A549 treated with AZD9567 at 1 μM for 4 hours (cell line): Measurements from ENCODE around the gene PUS10. TPM values are rescaled to one million over a fixed set of nuclear protein-coding genes. Genes with fewer than 3 reads are reported as not detected.

Experiments used
- total RNA-seq: library from RNA; stranded (reverse); fragments of 200-300 nt; extraction: Qiagen RNA extraction; gene quantifications from 5 replicates; pipeline ENCODE4 v1.2.3, GENCODE V29; 2022; ENCODE audit not compliant: insufficient read depth

The PUS10 gene, protein sequence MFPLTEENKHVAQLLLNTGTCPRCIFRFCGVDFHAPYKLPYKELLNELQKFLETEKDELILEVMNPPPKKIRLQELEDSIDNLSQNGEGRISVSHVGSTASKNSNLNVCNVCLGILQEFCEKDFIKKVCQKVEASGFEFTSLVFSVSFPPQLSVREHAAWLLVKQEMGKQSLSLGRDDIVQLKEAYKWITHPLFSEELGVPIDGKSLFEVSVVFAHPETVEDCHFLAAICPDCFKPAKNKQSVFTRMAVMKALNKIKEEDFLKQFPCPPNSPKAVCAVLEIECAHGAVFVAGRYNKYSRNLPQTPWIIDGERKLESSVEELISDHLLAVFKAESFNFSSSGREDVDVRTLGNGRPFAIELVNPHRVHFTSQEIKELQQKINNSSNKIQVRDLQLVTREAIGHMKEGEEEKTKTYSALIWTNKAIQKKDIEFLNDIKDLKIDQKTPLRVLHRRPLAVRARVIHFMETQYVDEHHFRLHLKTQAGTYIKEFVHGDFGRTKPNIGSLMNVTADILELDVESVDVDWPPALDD
- 2.2 to 4.1 TPM (median 2.8 TPM) in 5 replicates for total RNA-seq

DNA sequence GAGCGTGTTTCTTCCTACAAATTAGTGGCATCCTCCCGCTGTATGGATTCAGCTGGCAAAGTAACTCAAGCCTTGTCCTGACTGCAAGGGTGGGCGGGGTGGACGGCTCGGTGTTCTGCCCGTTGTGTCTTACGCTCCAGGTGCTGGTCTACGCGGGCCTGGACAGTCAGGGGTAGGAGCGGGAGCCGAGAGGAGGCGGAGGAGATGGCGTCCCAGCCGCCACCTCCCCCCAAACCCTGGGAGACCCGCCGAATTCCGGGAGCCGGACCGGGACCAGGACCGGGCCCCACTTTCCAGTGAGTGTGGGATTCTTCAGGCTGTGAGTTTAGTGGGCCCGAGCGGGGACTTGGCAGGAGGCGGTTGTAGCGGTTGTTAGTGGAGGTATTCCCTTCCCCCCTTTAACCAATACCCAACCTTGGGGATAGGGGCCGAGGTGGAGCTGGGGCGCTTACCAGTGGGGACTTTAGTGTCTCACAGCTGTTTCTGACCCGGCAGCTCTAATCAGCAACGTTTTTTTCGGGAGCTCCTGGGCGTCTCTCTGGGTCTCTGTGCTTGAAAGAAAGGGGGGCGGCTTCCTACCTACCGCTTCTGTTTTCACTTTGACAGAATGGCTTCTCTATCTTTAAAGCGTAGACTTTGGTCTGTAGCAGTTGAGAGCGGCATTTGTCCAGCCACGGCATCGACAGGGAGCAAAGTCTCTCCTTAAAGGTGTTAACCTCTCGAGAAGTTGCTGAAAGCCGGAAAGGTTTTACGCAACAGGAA is at the start of gene PUS10, which contains the start of gene PEX13:
TSS of gene PUS10 (minus strand) at position 700 of the 762 bp plus-strand sequence. CDS start 6,365 bp downstream, outside the sequence.
TSS of gene PEX13 (plus strand) at position 165 of the 762 bp plus-strand sequence. CDS start at position 205, 40 bp downstream.

DNA sequence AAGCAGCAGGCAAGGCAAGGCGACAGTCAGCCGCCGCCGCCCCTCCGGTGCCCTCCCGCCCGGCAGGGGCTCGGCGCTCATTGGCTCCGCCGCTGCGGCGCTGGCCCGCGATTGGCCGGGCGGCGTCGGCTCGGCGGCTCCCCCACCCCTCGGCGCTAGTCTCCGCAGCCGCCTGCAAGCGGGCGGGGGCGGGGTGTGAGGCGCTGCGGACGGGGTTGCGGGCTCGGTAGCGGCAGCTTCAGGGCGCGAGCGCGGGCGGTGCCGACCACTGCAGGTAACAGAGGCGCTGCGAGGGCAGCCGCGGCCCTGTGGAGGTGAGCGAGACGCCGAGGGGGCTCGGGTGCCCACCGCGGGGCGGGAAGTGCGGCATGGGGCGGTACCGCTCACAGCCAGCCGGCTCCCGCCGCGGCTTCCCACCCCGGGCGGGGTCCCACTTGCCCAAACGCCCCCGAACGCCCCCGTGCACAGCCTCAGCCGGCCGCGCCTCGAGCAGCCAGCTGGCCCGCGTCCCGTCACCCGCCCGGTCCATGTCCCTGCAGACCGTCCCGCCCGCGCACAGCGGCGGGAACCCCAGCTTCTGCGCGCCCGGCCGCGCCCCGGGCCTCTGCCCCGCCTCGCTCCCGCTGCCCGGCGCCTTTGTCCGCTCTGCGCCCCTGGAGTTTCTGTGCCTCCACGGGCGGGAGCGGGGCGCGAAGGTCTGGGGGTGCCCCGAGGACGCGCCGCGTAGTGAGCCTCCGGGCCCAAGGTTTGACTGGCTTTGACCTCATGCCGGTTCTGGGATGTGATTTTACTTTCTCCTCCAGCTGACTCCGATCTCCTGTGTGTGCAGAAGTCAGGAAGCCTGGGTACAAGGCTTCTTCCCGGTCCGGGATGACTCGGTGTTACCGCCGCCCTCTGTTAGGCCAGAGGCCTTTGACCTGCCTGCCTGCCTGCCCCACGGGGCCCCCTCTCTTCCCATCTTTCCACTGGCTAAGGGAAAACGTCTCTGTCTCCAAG is 48.0 kb upstream of the PUS10 start, which contains the start of gene SANBR:
TSS of gene SANBR (plus strand) at position 158 of the 996 bp plus-strand sequence. CDS start 4,480 bp downstream, outside the sequence.

Other genes with a start within 250 kb of the PUS10 start
- gene REL, start 136.7 kb downstream of the PUS10 start, total RNA-seq, result 0.99 to 3.2 TPM (median 2.7 TPM) in 5 replicates
- 14.7 to 16.2 TPM (median 15.3 TPM) in 5 replicates for gene PEX13, start 535 bp downstream of the PUS10 start, total RNA-seq
- gene SANBR, start 47.6 kb upstream of the PUS10 start, total RNA-seq, result 9.8 to 12.7 TPM (median 11.5 TPM) in 5 replicates
- gene C2orf74, start 143.9 kb upstream of the PUS10 start, total RNA-seq, result 14.7 to 26.0 TPM (median 15.9 TPM) in 5 replicates